Panc1 (cell line): ENCODE data around the gene CHPF2. TPM values are rescaled to one million over a fixed set of nuclear protein-coding genes. Genes with fewer than 3 reads are reported as not detected.

ENCODE experiments used
- ATAC-seq: fragments of 200-7000 bp; cut with Tn5 transposase; 2 replicates; pipeline ENCODE4 v1.9.1; 2020; ENCODE audit warnings: mild to moderate bottlenecking, moderate library complexity
- BruUV-seq: library from RNA; stranded (reverse); fragments of 400-500 nt; replicated peaks from 2 replicates; lab custom pipeline; 2021; lab: Mats Ljungman, UMichigan
- CTCF ChIA-PET: fragments of 300-600 bp; sonication (Branson Sonifier 250); formaldehyde crosslinking; loops from one replicate; lab custom pipeline; 2022; ENCODE audit warnings: antibody characterized with exemption; lab: Charles Lee
- POLR2A ChIA-PET: fragments of 300-600 bp; sonication (Branson Sonifier 250); formaldehyde crosslinking; loops from one replicate; lab custom pipeline; 2022; ENCODE audit warnings: antibody characterized with exemption; lab: Charles Lee
- DNase-seq: peaks from one replicate; pipeline ENCODE4 v3.0.0-alpha.2; 2010; ENCODE audit warnings: low read depth, low spot score
- H3K27ac ChIP-seq: 2 replicates; pipeline ENCODE4 v1.5.1; 2011; ENCODE audit warnings: mild to moderate bottlenecking, low read length, inconsistent platforms
- H3K27me3 ChIP-seq: fragments of 200-500 bp; sonication (Bioruptor generic); 2 replicates; pipeline ENCODE4 v1.6.0; 2014; ENCODE audit warnings: low read length, inconsistent platforms; ENCODE audit not compliant: control insufficient read depth, insufficient read depth
- H3K36me3 ChIP-seq: fragments of 200-500 bp; sonication (Bioruptor generic); 2 replicates; pipeline ENCODE4 v1.5.1; 2014; ENCODE audit warnings: inconsistent platforms, mild to moderate bottlenecking, low read length, moderate library complexity; ENCODE audit not compliant: control insufficient read depth, insufficient read depth
- H3K4me1 ChIP-seq: 2 replicates; pipeline ENCODE4 v1.5.1; 2011; ENCODE audit warnings: inconsistent platforms, mild to moderate bottlenecking, low read length, moderate library complexity; ENCODE audit not compliant: control insufficient read depth, insufficient read depth
- H3K4me3 ChIP-seq, 2 experiments: 2 replicates each; pipeline ENCODE4 v1.5.1; 2011 to 2012; ENCODE audit warnings: low read depth in 2 of 2, low read length in 2 of 2, mild to moderate bottlenecking in 2 of 2, inconsistent platforms in 1 of 2, moderate library complexity in 1 of 2
- H3K9me3 ChIP-seq: fragments of 200-500 bp; sonication (Bioruptor generic); 2 replicates; pipeline ENCODE4 v1.5.1; 2014; ENCODE audit warnings: low read depth, mild to moderate bottlenecking, inconsistent platforms, low read length, moderate library complexity; ENCODE audit not compliant: control insufficient read depth, insufficient read depth
- CTCF ChIP-seq: fragments of 450-650 bp; IDR thresholded peaks from 2 replicates; pipeline ENCODE4 v1.5.1; 2017; ENCODE audit warnings: mild to moderate bottlenecking
- POLR2AphosphoS5 ChIP-seq: IDR thresholded peaks from 2 replicates; pipeline ENCODE4 v1.6.1; 2012; ENCODE audit warnings: mild to moderate bottlenecking, low read depth, low read length, moderate library complexity
- REST ChIP-seq, 2 experiments: IDR thresholded peaks; 2 replicates each; pipeline ENCODE4 v1.6.1; 2011 to 2012; ENCODE audit warnings: low read depth in 2 of 2, control low read depth in 1 of 2, low read length in 1 of 2, mild to moderate bottlenecking in 1 of 2, moderate library complexity in 1 of 2; ENCODE audit not compliant: insufficient read depth in 1 of 2
- SIN3A ChIP-seq: IDR thresholded peaks from 2 replicates; pipeline ENCODE4 v1.6.1; 2012; ENCODE audit warnings: low read depth, mild to moderate bottlenecking, low read length, moderate library complexity, borderline replicate concordance; ENCODE audit not compliant: insufficient read depth
- TCF7L2 ChIP-seq: IDR thresholded peaks from 2 replicates; pipeline ENCODE4 v1.6.1; 2011; ENCODE audit warnings: mild to moderate bottlenecking, low read depth, low read length, inconsistent platforms
- in situ Hi-C: cut with HindIII; loops from 2 replicates; pipeline ENCODE4 v1.10.0; 2016; ENCODE audit warnings: low sequenced_read_pairs, low pct_unique_long_range_greater_than_20kb
- intact Hi-C: fragments of 100-400 bp; cut with micrococcal nuclease; formaldehyde crosslinking; loops from one replicate; pipeline ENCODE4 v1.10.0; 2022; ENCODE audit not compliant: unreplicated experiment
- total RNA-seq: library from RNA; stranded (reverse); gene quantifications from one replicate; pipeline ENCODE4 v1.2.1, GENCODE V29; 2021; ENCODE audit not compliant: unreplicated experiment

CHPF2 gene
- total RNA-seq, 1 experiment from 2014 or later: 44.9 TPM

GRCh38 chr7:151202836-151203235 is 29.4 kb upstream of the CHPF2 start:
- TF ChIP-seq POLR2AphosphoS5 (no peak), TCF7L2 (no peak), CTCF (no peak), REST (IDR thresholded peaks at IDR 0.05; ENCODE audit: insufficient read depth in 1 of 2, low read depth in 2 of 2, low read length in 1 of 2) (no peak), SIN3A (no peak)
- H3K4me1 ChIP-seq: no peaks in the 10 kb centered on the region
- no peaks in the 10 kb centered on the region for H3K9me3 ChIP-seq
- CTCF ChIA-PET: no interaction called here
- no peaks in the 10 kb centered on the region for H3K36me3 ChIP-seq
- no TSS peak for BruUV-seq
- H3K27me3 ChIP-seq: 0 out of 2 replicates have a peak, but pooled peaks cover 2% of the 10 kb centered on the region
- DNase-seq (no peak), ATAC-seq (no peak)
- in situ Hi-C loops: no loop called here
- POLR2A ChIA-PET: no interaction called here
- intact Hi-C loops: no loop called here
- H3K27ac ChIP-seq: no peak overlapping the region
- no peak overlapping the region for H3K4me3 ChIP-seq

GRCh38 chr7:151204383-151205032 is 27.8 kb upstream of the CHPF2 start:
- Histone ChIP-seq H3K27ac (no peak overlapping the region), H3K9me3 (no peaks in the 10 kb centered on the region), H3K27me3 (0 out of 2 replicates have a peak, but pooled peaks cover 2% of the 10 kb centered on the region), H3K36me3 (no peaks in the 10 kb centered on the region), H3K4me3 (no peak overlapping the region), H3K4me1 (no peaks in the 10 kb centered on the region)
- BruUV-seq: no TSS peak
- intact Hi-C loops (no loop called here), in situ Hi-C loops (loop anchor here (5.0 kb wide), 1 partner anchor 37 kb away; the partner anchor contains the start of gene GBX1)
- DNase-seq (no peak), ATAC-seq (no peak)
- ChIA-PET POLR2A (no interaction called here), CTCF (no interaction called here)
- no peak for TF ChIP-seq TCF7L2
- TF ChIP-seq CTCF: no peak
- no peak for TF ChIP-seq SIN3A
- no peak for TF ChIP-seq POLR2AphosphoS5
- TF ChIP-seq REST (IDR thresholded peaks at IDR 0.05; ENCODE audit: insufficient read depth in 1 of 2, low read depth in 2 of 2, low read length in 1 of 2): no peak
